Thoracic aorta (tissue), 2 donors: ENCODE data around the gene EAPP. TPM values are rescaled to one million over a fixed set of nuclear protein-coding genes. Genes with fewer than 3 reads are reported as not detected.

Experiments
- ATAC-seq: fragments of 150-250 bp; one replicate; pipeline ENCODE4 v1.8.0; 2017; ENCODE audit warnings: low read depth; ENCODE audit not compliant: insufficient number of reproducible peaks, low FRiP score
- DNase-seq: peaks from one replicate; pipeline ENCODE4 v3.0.0-alpha.2; 2020; ENCODE audit warnings: low spot score
- H3K27ac ChIP-seq, 2 donors: fragments of 200-600 bp; sonication (generic); 1 replicate in 1 of 2; 2 replicates in 1 of 2; pipeline ENCODE4 v1.5.1; 2016; ENCODE audit warnings: mild to moderate bottlenecking in 2 of 2, moderate library complexity in 2 of 2
- H3K27me3 ChIP-seq: fragments of 200-600 bp; sonication (generic); replicated peaks from 2 replicates; pipeline ENCODE4 v1.6.0; 2016; ENCODE audit warnings: mild to moderate bottlenecking; ENCODE audit not compliant: insufficient read depth
- H3K36me3 ChIP-seq: fragments of 200-600 bp; sonication (generic); one replicate; pipeline ENCODE4 v1.5.1; 2016
- H3K4me1 ChIP-seq, 2 donors: fragments of 200-600 bp; sonication (generic); 1 replicate in 1 of 2; 2 replicates in 1 of 2; pipeline versions ENCODE4 v1.5.1 to v1.6.0; 2016; ENCODE audit warnings: low read depth in 2 of 2, mild to moderate bottlenecking in 1 of 2; ENCODE audit not compliant: control insufficient read depth in 1 of 2
- H3K4me3 ChIP-seq: fragments of 200-600 bp; sonication (generic); 2 replicates; pipeline ENCODE4 v1.5.1; 2016; ENCODE audit warnings: mild to moderate bottlenecking
- H3K9me3 ChIP-seq: fragments of 200-600 bp; sonication (generic); 2 replicates; pipeline ENCODE4 v1.5.1; 2016
- CTCF ChIP-seq: fragments of 200-600 bp; sonication (generic); IDR thresholded peaks from one replicate; pipeline ENCODE4 v1.5.1; 2019; ENCODE audit warnings: antibody characterized with exemption
- total RNA-seq, 2 donors: library from RNA; depleted of rRNA; stranded (reverse); fragments of >200 nt; gene quantifications; one replicate each; pipeline versions ENCODE4 v1.1.0 to v1.2.3, GENCODE V29; 2016

The EAPP gene
- total RNA-seq, 2 donors from 2014 or later = 24.9 to 32.8 TPM

- H3K4me1 ChIP-seq = no peaks in the 10 kb centered on the region
- no peak overlapping the region for H3K27ac ChIP-seq
- H3K9me3 ChIP-seq = no peaks in the 10 kb centered on the region
- no peaks in the 10 kb centered on the region for H3K36me3 ChIP-seq
- no peak for ATAC-seq
- no peak for TF ChIP-seq CTCF
- no peaks in the 10 kb centered on the region for H3K27me3 ChIP-seq
- H3K4me3 ChIP-seq = no peak overlapping the region
- no peak for DNase-seq
Measured at GRCh38 chr14:34472706-34473279, 66.7 kb downstream of the EAPP start.

- no peaks in the 10 kb centered on the region for H3K4me1 ChIP-seq
- H3K27ac ChIP-seq = no peak overlapping the region
- H3K27me3 ChIP-seq = no peaks in the 10 kb centered on the region
- no peak for ATAC-seq
- H3K9me3 ChIP-seq = no peaks in the 10 kb centered on the region
- no peak overlapping the region for H3K4me3 ChIP-seq
- H3K36me3 ChIP-seq = no peaks in the 10 kb centered on the region
- no peak for TF ChIP-seq CTCF
- DNase-seq = no peak
Measured at GRCh38 chr14:34470319-34470718, 69.2 kb downstream of the EAPP start.

- Histone ChIP-seq H3K36me3 (no peaks in the 10 kb centered on the region), H3K9me3 (no peaks in the 10 kb centered on the region), H3K27me3 (no peaks in the 10 kb centered on the region), H3K4me1 (no peaks in the 10 kb centered on the region), H3K27ac (no peak overlapping the region), H3K4me3 (no peak overlapping the region)
- ATAC-seq (no peak), DNase-seq (no peak)
- TF ChIP-seq CTCF = no peak
Measured at GRCh38 chr14:34466691-34467090, 72.8 kb downstream of the EAPP start.

Other genes starting within 250 kb of the EAPP start
- gene SPTSSA, start 77.5 kb downstream of the EAPP start, total RNA-seq = 10 to 100 TPM; 10.8 to 20.2 TPM
- 100 to 1,000 TPM in 1 of 2 donors, 10 to 100 TPM in 1; 84.2 to 128 TPM for gene SNX6, start 90.4 kb upstream of the EAPP start, total RNA-seq
- 100 to 1,000 TPM in 1 of 2 donors, 10 to 100 TPM in 1; 94.6 to 127 TPM for gene CFL2, start 174.9 kb upstream of the EAPP start, total RNA-seq